ENCODE results near the gene PIK3R3.

Gene PIK3R3

DNA sequence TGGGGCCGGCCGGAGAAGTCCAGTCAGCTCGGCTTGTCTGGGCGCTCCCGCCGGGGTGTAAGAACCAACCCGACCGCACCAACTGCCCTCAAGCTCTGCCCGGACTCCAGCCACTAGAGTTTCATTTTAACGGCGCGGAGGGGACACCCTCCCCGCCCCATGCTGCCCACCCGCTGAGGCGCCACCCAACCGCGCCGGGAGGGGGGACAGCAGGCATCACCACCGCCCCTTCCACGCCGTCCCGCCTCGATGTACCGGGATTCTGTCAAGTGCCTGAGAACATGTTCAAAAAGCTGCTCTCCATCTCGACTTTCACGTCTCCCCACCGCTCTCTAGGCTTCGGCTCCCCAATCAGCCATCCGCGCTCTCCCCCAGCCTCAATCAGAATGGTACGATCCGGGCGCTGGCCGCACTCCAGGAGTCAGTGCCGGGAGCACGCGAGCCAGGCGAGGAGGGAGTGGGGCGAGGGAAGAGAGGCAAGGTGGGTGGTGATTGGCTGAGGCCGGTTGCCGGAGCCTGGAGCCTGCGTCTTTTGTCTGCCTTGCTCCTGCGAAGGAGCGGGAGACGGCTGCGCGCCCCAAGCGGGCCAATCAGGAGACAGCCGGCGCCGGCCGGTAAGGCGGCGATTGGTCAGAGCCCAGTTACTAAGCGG, at the start of gene PIK3R3:
Gene PIK3R3, minus strand, starts transcription at position 101 of the 652 bp plus-strand sequence. CDS start 677 bp downstream, outside the sequence.
- Histone ChIP-seq H3K36me3 (ENCODE audit: control insufficient read depth in 2 of 2, insufficient read depth in 2 of 2, low read length in 2 of 2) (no peaks in the 10 kb centered on the region), H3K9ac (ENCODE audit: low read depth in 1 of 2, low read length in 2 of 2) (peak within 1 kb of the TSS; percentile 74 to 81), H3K27me3 (ENCODE audit: control insufficient read depth in 2 of 2, insufficient read depth in 2 of 2, low read length in 2 of 2) (peaks cover 8 to 16% of the 10 kb centered on the region in 2 donors), H3K4me3 (ENCODE audit: low read length in 2 of 2) (peak within 1 kb of the TSS; percentile 80 to 85), H3K27ac (ENCODE audit: low read depth in 2 of 2, low read length in 2 of 2) (peak within 1 kb of the TSS; percentile 93 to 97), H3K9me3 (ENCODE audit: control insufficient read depth in 2 of 2, low read length in 2 of 2) (no peaks in the 10 kb centered on the region), H3K4me1 (ENCODE audit: control insufficient read depth in 2 of 2, insufficient read depth in 2 of 2, low read length in 2 of 2) (peaks cover 6 to 16% of the 10 kb centered on the region in 2 donors)

DNA sequence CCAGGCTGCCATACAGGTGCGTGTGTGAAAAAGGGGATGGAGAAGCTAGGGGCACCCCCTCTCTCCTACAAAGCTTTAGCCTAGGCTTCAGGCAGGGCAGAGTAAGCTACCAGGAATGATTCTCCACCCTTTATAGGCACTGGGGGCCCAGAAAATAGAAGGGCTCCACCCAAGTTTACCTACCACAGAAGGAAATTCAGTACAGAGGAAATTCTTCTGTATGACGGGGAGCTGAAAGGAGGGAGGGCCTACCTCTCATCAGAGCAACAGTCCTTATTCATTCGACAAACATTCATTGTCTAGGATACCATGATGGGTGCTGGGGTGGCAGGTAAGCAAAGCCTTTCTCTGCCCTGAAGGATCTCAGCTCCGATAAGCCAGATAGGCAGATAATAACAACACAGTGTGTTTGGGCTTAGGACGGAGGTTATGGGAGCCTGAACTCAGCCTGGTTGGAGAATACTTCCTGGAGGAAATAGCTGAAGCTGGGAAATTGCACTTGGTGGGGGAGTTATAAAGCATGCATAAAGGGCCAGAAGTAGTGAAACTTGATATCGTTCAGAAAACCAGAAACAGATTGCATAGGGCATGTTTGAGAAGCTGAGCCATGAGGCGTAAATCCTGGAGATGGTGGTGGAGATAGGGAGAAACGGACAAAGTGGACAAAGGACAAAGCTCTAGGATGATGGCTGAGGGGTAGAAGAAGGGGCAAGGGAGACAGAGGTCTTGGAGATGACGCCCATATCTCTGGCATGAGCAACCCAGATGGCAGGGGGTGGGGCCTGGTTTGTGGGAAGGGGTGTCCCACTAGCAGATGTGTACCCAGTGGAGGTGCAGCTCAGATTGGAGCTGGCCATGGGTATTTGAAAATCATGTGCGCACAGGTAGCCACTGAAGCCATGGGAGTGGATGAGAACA, 49.2 kb upstream of the PIK3R3 start:
- Histone ChIP-seq H3K4me3 (ENCODE audit: low read length in 2 of 2) (peak overlapping the region; percentile 80 to 86), H3K4me1 (ENCODE audit: control insufficient read depth in 2 of 2, insufficient read depth in 2 of 2, low read length in 2 of 2) (peaks cover 53 to 63% of the 10 kb centered on the region in 2 donors), H3K27me3 (ENCODE audit: control insufficient read depth in 2 of 2, insufficient read depth in 2 of 2, low read length in 2 of 2) (no peaks in the 10 kb centered on the region), H3K36me3 (ENCODE audit: control insufficient read depth in 2 of 2, insufficient read depth in 2 of 2, low read length in 2 of 2) (peaks cover 18 to 19% of the 10 kb centered on the region in 2 donors), H3K27ac (ENCODE audit: low read depth in 2 of 2, low read length in 2 of 2) (peak overlapping the region; percentile 96 to 97), H3K9me3 (ENCODE audit: control insufficient read depth in 2 of 2, low read length in 2 of 2) (no peaks in the 10 kb centered on the region), H3K9ac (ENCODE audit: low read depth in 1 of 2, low read length in 2 of 2) (peak overlapping the region; percentile 79 to 85)

DNA sequence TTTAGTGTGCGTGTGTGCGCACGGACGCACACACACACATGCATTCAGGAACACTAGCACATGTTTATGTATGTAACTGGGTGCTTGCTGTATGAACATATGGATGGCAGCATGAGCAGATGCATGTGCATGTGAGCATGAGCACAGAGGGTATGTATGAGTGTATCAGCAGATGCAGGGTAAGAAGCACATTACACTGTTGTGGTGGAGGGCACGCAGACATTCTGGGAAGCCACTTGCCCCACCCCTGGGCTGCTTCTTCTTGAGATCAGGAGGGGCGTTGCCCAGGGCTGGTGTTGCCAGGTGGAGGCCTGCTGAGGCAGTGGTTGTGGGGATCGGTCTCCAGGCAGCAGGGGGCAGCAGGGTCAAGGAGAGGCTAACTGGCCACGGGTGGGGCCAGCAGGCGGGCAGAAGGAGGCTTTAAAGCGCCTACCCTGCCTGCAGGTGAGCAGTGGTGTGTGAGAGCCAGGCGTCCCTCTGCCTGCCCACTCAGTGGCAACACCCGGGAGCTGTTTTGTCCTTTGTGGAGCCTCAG, 47.7 kb upstream of the PIK3R3 start:
- Histone ChIP-seq H3K27me3 (ENCODE audit: control insufficient read depth in 2 of 2, insufficient read depth in 2 of 2, low read length in 2 of 2) (no peaks in the 10 kb centered on the region), H3K9me3 (ENCODE audit: control insufficient read depth in 2 of 2, low read length in 2 of 2) (no peaks in the 10 kb centered on the region), H3K4me1 (ENCODE audit: control insufficient read depth in 2 of 2, insufficient read depth in 2 of 2, low read length in 2 of 2) (peaks cover 47 to 53% of the 10 kb centered on the region in 2 donors), H3K4me3 (ENCODE audit: low read length in 2 of 2) (peak overlapping the region; percentile 80 to 86), H3K9ac (ENCODE audit: low read depth in 1 of 2, low read length in 2 of 2) (peak overlapping the region; percentile 79 to 85), H3K27ac (ENCODE audit: low read depth in 2 of 2, low read length in 2 of 2) (peak overlapping the region; percentile 96 to 97), H3K36me3 (ENCODE audit: control insufficient read depth in 2 of 2, insufficient read depth in 2 of 2, low read length in 2 of 2) (peaks cover 10 to 14% of the 10 kb centered on the region in 2 donors)

DNA sequence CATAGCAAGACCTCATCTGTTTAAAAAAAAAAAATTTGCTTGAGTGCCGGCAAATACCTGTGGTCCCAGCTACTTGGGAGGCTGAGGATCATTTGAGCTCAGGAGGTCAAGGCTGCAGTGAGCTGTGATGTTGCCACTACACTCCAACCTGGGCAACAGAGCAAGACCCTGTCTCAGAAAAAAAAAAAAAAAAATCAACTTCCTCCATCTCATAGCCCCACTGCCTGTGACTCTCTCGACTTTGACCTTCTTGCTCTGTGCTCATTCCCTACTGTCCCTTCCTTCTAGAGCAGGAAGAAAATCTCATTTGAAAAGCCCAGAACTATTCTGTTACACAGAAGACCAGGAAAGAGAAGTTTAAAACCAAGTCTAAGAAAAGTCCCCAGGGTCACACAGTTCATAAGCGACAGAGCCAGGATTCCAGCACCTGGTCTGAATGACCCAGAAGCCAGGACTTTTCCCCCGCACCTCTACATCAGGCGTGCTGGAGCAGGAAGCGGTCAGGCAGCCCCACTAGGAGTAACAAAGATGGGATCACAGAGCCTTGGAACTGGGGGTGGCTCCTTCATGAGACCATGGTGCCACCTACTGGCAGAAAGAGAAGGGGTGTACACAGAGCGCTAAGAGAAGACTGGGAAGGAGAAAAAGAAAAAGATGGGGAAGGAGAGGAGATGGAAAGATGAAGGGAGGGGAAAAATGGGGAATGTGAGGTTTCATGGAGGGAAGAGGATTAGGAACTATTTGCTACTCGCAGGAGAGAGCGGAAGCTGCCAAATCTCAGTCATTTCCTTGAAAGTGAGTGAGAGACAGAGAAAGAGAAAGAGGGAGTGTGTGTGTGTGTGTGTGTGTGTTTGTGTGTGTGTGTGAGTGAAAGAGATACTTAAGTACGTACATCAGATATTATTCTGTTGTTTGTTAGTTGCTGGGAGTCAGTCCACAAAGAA, 47.0 kb upstream of the PIK3R3 start:
- no peaks in the 10 kb centered on the region for H3K27me3 ChIP-seq (ENCODE audit: control insufficient read depth in 2 of 2, insufficient read depth in 2 of 2, low read length in 2 of 2)
- peak overlapping the region; percentile 96 to 97 for H3K27ac ChIP-seq (ENCODE audit: low read depth in 2 of 2, low read length in 2 of 2)
- H3K9me3 ChIP-seq (ENCODE audit: control insufficient read depth in 2 of 2, low read length in 2 of 2): no peaks in the 10 kb centered on the region
- H3K4me1 ChIP-seq (ENCODE audit: control insufficient read depth in 2 of 2, insufficient read depth in 2 of 2, low read length in 2 of 2): peaks cover 43 to 50% of the 10 kb centered on the region in 2 donors
- peak overlapping the region in 1 of 2 donors; percentile 86 for H3K4me3 ChIP-seq (ENCODE audit: low read length in 2 of 2)
- peak overlapping the region; percentile 14 to 42 for H3K9ac ChIP-seq (ENCODE audit: low read depth in 1 of 2, low read length in 2 of 2)
- peaks cover 3 to 7% of the 10 kb centered on the region in 2 donors for H3K36me3 ChIP-seq (ENCODE audit: control insufficient read depth in 2 of 2, insufficient read depth in 2 of 2, low read length in 2 of 2)

DNA sequence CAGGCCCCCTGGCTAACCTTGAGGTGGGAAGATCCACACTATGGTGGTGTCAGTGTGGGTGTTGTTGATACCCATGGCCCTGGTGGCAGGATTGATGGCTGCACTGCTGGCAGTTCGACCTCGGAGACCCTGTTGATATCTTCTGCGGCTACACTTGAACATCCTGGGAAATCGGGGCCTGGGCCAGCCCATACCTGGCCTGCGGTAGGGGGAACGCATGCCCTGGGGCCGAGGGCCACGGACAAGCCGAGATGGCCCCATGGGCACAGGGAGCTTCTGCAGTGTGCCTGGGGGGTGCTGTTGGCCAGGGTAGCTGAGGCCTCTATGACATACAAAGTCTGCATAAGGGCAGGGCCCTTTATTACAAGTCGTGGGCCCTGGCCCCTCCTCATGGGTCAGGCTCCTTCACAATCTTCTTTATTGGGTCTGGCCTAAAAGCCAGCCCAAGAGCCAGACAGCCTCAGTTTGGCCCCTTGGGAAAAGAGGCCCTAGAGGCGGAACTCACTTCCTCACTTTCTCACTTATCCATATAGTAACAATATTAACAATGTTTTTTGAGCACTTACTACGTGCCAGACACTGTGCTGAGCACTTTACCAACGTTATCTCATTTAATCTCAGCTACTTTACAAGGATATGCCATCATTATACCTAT, 43.9 kb upstream of the PIK3R3 start, which contains the start of gene P3R3URF:
Gene P3R3URF, minus strand, starts transcription at position 278 of the 655 bp plus-strand sequence. Its CDS starts 17 bp downstream, at position 261.
- peaks cover 29 to 36% of the 10 kb centered on the region in 2 donors for H3K4me1 ChIP-seq (ENCODE audit: control insufficient read depth in 2 of 2, insufficient read depth in 2 of 2, low read length in 2 of 2)
- no peak within 1 kb of the TSS for H3K4me3 ChIP-seq (ENCODE audit: low read length in 2 of 2)

DNA sequence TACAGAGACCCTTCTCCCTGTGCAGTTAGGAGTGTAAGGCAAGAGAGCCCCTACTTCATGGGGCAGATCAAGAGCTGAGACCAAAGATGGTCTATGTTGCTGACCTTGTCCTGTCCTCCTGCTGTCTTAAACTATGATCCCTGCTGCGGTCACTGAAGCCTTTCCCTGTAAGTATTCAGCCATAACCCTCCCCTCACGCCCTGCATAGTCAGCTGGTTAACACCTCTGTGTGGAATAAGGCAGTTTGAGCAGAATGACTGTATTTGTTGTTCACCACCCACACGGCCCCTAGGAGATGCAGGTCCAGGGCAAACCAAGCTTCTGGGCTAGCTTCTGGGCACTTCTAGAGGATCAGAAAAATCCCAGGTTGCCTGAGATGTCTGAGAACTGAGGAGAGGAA, 42.8 kb upstream of the PIK3R3 start:
- H3K4me1 ChIP-seq (ENCODE audit: control insufficient read depth in 2 of 2, insufficient read depth in 2 of 2, low read length in 2 of 2): peaks cover 20 to 26% of the 10 kb centered on the region in 2 donors
- no peaks in the 10 kb centered on the region for H3K27me3 ChIP-seq (ENCODE audit: control insufficient read depth in 2 of 2, insufficient read depth in 2 of 2, low read length in 2 of 2)
- H3K9ac ChIP-seq (ENCODE audit: low read depth in 1 of 2, low read length in 2 of 2): no peak overlapping the region
- no peak overlapping the region for H3K4me3 ChIP-seq (ENCODE audit: low read length in 2 of 2)
- no peaks in the 10 kb centered on the region for H3K9me3 ChIP-seq (ENCODE audit: control insufficient read depth in 2 of 2, low read length in 2 of 2)
- H3K36me3 ChIP-seq (ENCODE audit: control insufficient read depth in 2 of 2, insufficient read depth in 2 of 2, low read length in 2 of 2): no peaks in the 10 kb centered on the region
- no peak overlapping the region for H3K27ac ChIP-seq (ENCODE audit: low read depth in 2 of 2, low read length in 2 of 2)

More for the DNA sequence above, 43.9 kb upstream of the PIK3R3 start, which contains the start of gene P3R3URF:
- Histone ChIP-seq H3K9me3 (ENCODE audit: control insufficient read depth in 2 of 2, low read length in 2 of 2) (no peaks in the 10 kb centered on the region), H3K9ac (ENCODE audit: low read depth in 1 of 2, low read length in 2 of 2) (no peak within 1 kb of the TSS), H3K36me3 (ENCODE audit: control insufficient read depth in 2 of 2, insufficient read depth in 2 of 2, low read length in 2 of 2) (no peaks in the 10 kb centered on the region), H3K27me3 (ENCODE audit: control insufficient read depth in 2 of 2, insufficient read depth in 2 of 2, low read length in 2 of 2) (no peaks in the 10 kb centered on the region), H3K27ac (ENCODE audit: low read depth in 2 of 2, low read length in 2 of 2) (no peak within 1 kb of the TSS)

DNA sequence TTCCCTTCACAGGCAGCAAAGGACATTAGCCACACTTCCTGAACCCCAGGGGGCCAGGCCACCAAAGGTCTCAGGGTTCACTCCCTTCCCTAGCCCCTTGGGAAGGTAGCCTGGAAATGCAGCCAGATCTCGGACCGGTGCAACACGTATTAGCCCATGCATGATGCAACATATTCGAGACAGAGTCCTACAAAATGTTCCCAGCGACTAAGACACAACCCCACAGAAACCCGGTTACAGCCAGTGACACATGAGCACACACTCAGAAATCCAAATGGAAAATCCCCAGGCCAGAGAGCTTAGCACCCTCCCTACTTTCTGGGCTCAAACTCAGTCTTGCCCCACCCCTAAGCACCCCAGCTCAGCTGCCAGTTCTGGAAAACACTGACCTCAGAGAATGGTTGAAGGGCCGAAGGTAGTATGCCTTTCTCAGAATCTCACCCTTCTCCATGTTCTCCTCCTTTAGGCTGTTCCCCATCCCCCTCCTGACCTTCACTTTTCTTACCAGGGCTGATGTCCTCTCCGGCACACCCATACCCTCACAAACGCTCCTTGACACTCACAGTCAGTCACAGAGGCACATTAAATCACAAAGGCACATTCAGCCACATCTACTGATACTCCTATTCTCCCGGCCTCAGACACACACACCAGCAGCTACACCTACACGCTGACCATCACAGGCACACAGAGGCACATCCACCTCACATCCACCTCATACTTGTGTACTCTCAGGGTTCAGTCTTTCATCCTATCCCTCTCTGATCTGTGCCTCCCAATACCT, 42.2 kb upstream of the PIK3R3 start, which contains the start of gene TSPAN1:
Gene TSPAN1, plus strand, starts transcription at position 640 of the 784 bp plus-strand sequence. CDS start 6,021 bp downstream, outside the sequence.
- Histone ChIP-seq H3K9ac (ENCODE audit: low read depth in 1 of 2, low read length in 2 of 2) (no peak within 1 kb of the TSS), H3K4me3 (ENCODE audit: low read length in 2 of 2) (no peak within 1 kb of the TSS)

DNA sequence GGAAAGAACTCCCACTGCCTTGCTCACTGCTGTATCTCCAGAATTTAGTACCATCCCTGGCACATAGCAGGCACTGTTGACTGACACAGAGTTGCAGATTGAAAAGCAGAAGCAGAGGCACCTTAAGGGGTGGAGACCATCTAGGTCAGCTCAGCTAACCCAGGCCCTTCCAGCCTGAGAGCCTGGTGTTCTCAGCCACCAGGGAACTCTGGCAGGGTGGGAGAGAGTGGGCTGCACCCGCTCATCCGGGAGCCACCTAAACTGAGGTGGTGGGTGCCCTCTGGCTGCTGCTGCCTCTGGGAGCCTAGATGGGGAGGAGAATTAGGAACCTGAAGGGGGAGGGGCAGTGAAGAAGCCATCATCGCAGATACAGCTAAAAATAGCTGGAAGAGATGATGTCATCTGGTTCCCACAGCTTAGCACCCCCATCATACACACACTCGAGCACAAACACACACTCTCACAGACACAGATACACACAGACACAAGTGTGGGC, 41.0 kb upstream of the PIK3R3 start:
- Histone ChIP-seq H3K36me3 (ENCODE audit: control insufficient read depth in 2 of 2, insufficient read depth in 2 of 2, low read length in 2 of 2) (no peaks in the 10 kb centered on the region), H3K27me3 (ENCODE audit: control insufficient read depth in 2 of 2, insufficient read depth in 2 of 2, low read length in 2 of 2) (no peaks in the 10 kb centered on the region), H3K4me3 (ENCODE audit: low read length in 2 of 2) (no peak overlapping the region), H3K27ac (ENCODE audit: low read depth in 2 of 2, low read length in 2 of 2) (no peak overlapping the region), H3K9me3 (ENCODE audit: control insufficient read depth in 2 of 2, low read length in 2 of 2) (no peaks in the 10 kb centered on the region), H3K4me1 (ENCODE audit: control insufficient read depth in 2 of 2, insufficient read depth in 2 of 2, low read length in 2 of 2) (peaks cover 7 to 18% of the 10 kb centered on the region in 2 donors), H3K9ac (ENCODE audit: low read depth in 1 of 2, low read length in 2 of 2) (no peak overlapping the region)

More for the DNA sequence above, 42.2 kb upstream of the PIK3R3 start, which contains the start of gene TSPAN1:
- Histone ChIP-seq H3K27me3 (ENCODE audit: control insufficient read depth in 2 of 2, insufficient read depth in 2 of 2, low read length in 2 of 2) (no peaks in the 10 kb centered on the region), H3K4me1 (ENCODE audit: control insufficient read depth in 2 of 2, insufficient read depth in 2 of 2, low read length in 2 of 2) (peaks cover 14 to 20% of the 10 kb centered on the region in 2 donors), H3K36me3 (ENCODE audit: control insufficient read depth in 2 of 2, insufficient read depth in 2 of 2, low read length in 2 of 2) (no peaks in the 10 kb centered on the region), H3K27ac (ENCODE audit: low read depth in 2 of 2, low read length in 2 of 2) (no peak within 1 kb of the TSS), H3K9me3 (ENCODE audit: control insufficient read depth in 2 of 2, low read length in 2 of 2) (no peaks in the 10 kb centered on the region)
